Coronary artery (tissue), 2 donors: ENCODE results near the gene AGTRAP.
A peak's percentile ranks its signal among the peaks of the same experiment; 100 is the strongest.

Experiments used
- DNase-seq: peaks from one replicate; pipeline ENCODE4 v3.0.0-alpha.2; 2017; ENCODE audit warnings: low spot score
- H3K27ac ChIP-seq, 2 donors: fragments of 200-600 bp; sonication (generic); one replicate each; pipeline ENCODE4 v1.5.1; 2016 to 2019
- H3K4me3 ChIP-seq: fragments of 200-600 bp; sonication (generic); 2 replicates; pipeline ENCODE4 v1.5.1; 2016; ENCODE audit warnings: mild to moderate bottlenecking, moderate library complexity
- TF ChIP-seq, protein P1 (sequence below): fragments of 200-600 bp; sonication (generic); IDR thresholded peaks from one replicate; pipeline ENCODE4 v1.5.1; 2019; ENCODE audit warnings: antibody characterized with exemption

The AGTRAP gene

DNA sequence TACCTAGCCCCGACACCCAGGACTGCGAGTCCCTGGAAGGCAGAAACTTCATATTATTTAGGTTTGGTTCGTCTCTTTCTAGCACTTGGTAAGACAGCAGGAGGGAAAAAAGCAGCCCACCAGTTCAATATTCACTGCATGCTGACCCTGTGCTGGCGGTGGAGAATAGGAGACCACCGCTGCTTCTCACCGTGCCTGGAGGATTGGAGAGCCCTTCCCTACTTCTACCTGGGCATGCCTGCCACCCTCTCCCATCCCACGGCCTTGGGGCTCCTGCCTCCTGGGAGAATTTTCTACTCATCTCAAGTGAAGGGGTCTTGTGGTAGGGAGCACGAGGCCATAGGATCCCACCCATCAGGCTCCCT lies 64.4 kb downstream of the AGTRAP start:
- TF ChIP-seq, protein P1, sequence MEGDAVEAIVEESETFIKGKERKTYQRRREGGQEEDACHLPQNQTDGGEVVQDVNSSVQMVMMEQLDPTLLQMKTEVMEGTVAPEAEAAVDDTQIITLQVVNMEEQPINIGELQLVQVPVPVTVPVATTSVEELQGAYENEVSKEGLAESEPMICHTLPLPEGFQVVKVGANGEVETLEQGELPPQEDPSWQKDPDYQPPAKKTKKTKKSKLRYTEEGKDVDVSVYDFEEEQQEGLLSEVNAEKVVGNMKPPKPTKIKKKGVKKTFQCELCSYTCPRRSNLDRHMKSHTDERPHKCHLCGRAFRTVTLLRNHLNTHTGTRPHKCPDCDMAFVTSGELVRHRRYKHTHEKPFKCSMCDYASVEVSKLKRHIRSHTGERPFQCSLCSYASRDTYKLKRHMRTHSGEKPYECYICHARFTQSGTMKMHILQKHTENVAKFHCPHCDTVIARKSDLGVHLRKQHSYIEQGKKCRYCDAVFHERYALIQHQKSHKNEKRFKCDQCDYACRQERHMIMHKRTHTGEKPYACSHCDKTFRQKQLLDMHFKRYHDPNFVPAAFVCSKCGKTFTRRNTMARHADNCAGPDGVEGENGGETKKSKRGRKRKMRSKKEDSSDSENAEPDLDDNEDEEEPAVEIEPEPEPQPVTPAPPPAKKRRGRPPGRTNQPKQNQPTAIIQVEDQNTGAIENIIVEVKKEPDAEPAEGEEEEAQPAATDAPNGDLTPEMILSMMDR = no peak
- H3K27ac ChIP-seq = peak overlapping the region in 1 of 2 donors; percentile 18
- peak; percentile 38 for DNase-seq
- no peak overlapping the region for H3K4me3 ChIP-seq
